OCI-LY1 (cell line): ENCODE measurements around the gene IL1RAPL2.

Experiments used
- CTCF ChIP-seq: fragments of 200-600 bp; sonication (generic), shearing (Covaris generic); IDR thresholded peaks from 2 replicates; pipeline ENCODE4 v1.5.1; 2017; ENCODE audit warnings: mild to moderate bottlenecking, antibody characterized with exemption, low read length, moderate library complexity, mixed read lengths
- EZH2 ChIP-seq: fragments of 200-600 bp; sonication (generic), shearing (Covaris generic); IDR thresholded peaks from 2 replicates; pipeline ENCODE4 v1.8.0; 2017; ENCODE audit warnings: borderline replicate concordance, mixed run types, mild to moderate bottlenecking, antibody characterized with exemption, low read length, moderate library complexity, mixed read lengths

- TF ChIP-seq CTCF, result no peak
- no peak for TF ChIP-seq EZH2
Measured at GRCh38 chrX:105263801-105264200, 697.8 kb downstream of the IL1RAPL2 start.
